Neutrophil (primary cell): Measurements from ENCODE around the gene DNAH7.

Experiments
- H3K27ac ChIP-seq: fragments of 200-600 bp; sonication (generic); 2 replicates; pipeline ENCODE4 v1.5.1; 2016; ENCODE audit warnings: mild to moderate bottlenecking, moderate library complexity
- H3K27me3 ChIP-seq: fragments of 200-600 bp; sonication (generic); 2 replicates; pipeline ENCODE4 v1.6.0; 2016; ENCODE audit warnings: mild to moderate bottlenecking
- H3K36me3 ChIP-seq: fragments of 200-600 bp; sonication (generic); 2 replicates; pipeline ENCODE4 v1.5.1; 2017
- H3K4me1 ChIP-seq, 2 experiments: fragments of 200-600 bp in 1 of 2; sonication (generic) in 1 of 2; 1 replicate in 1 of 2; 2 replicates in 1 of 2; pipeline versions ENCODE4 v1.5.1 to v1.6.1; 2013 to 2016; ENCODE audit warnings: low read depth in 1 of 2, low read length in 1 of 2, mild to moderate bottlenecking in 1 of 2, moderate library complexity in 1 of 2; ENCODE audit not compliant: control insufficient read depth in 1 of 2, insufficient read depth in 1 of 2
- H3K4me3 ChIP-seq, 2 experiments: fragments of 200-600 bp in 1 of 2; sonication (generic) in 1 of 2; 1 replicate in 1 of 2; 2 replicates in 1 of 2; pipeline ENCODE4 v1.5.1; 2013 to 2016; ENCODE audit warnings: low read depth in 1 of 2, low read length in 1 of 2, mild to moderate bottlenecking in 1 of 2, moderate library complexity in 1 of 2
- H3K9me3 ChIP-seq: fragments of 200-600 bp; sonication (generic); 2 replicates; pipeline ENCODE4 v1.5.1; 2016
- TF ChIP-seq, protein P1 (sequence below): fragments of 200-600 bp; sonication (generic); IDR thresholded peaks from 2 replicates; pipeline ENCODE4 v1.5.1; 2016; ENCODE audit warnings: antibody characterized with exemption

The DNAH7 gene

DNA sequence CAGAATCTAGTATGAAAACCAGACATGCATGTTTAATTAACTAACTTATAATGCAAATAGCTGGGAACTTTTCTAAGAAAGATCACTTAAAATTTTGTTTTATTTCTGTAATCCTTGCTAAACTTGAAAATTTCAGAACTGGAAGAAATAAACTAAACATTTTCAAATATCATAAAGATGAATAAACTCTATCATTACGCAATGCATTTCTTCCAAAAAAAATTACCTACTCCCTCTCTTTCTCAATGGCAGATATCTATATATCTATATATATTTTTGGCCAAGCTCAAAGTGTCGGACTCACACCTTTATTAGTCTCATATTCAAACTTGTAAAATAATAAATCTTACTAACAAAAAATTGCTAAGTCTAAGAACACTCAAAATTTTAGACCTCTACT is 253.6 kb downstream of the DNAH7 start:
- no peaks in the 10 kb centered on the region for H3K36me3 ChIP-seq
- H3K9me3 ChIP-seq = no peaks in the 10 kb centered on the region
- H3K4me1 ChIP-seq = no peaks in the 10 kb centered on the region
- no peaks in the 10 kb centered on the region for H3K27me3 ChIP-seq
- TF ChIP-seq, protein P1, sequence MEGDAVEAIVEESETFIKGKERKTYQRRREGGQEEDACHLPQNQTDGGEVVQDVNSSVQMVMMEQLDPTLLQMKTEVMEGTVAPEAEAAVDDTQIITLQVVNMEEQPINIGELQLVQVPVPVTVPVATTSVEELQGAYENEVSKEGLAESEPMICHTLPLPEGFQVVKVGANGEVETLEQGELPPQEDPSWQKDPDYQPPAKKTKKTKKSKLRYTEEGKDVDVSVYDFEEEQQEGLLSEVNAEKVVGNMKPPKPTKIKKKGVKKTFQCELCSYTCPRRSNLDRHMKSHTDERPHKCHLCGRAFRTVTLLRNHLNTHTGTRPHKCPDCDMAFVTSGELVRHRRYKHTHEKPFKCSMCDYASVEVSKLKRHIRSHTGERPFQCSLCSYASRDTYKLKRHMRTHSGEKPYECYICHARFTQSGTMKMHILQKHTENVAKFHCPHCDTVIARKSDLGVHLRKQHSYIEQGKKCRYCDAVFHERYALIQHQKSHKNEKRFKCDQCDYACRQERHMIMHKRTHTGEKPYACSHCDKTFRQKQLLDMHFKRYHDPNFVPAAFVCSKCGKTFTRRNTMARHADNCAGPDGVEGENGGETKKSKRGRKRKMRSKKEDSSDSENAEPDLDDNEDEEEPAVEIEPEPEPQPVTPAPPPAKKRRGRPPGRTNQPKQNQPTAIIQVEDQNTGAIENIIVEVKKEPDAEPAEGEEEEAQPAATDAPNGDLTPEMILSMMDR = no peak
- no peak overlapping the region for H3K4me3 ChIP-seq
- no peak overlapping the region for H3K27ac ChIP-seq

DNA sequence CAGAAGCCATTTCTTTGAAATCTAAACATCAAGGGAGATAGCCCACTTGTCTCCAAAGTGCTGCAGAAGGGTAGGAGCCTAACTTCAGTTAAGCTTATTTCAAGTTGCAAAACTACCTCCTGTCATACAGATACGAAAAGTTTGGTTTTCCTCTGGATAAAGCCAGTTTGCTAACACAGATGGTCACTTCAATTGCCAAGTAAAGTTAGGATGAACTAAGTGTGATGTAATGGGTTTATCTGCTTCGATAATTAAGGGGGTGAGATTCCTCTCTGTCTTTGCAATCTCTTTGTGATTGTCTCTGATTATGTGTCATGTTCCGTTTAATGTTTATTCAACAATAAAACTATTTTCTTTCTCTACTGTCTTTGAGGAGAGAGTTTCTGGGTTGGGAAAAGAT is 255.2 kb downstream of the DNAH7 start:
- TF ChIP-seq, protein P1 = no peak
- no peaks in the 10 kb centered on the region for H3K9me3 ChIP-seq
- no peak overlapping the region for H3K27ac ChIP-seq
- no peaks in the 10 kb centered on the region for H3K36me3 ChIP-seq
- H3K27me3 ChIP-seq = no peaks in the 10 kb centered on the region
- no peak overlapping the region for H3K4me3 ChIP-seq
- no peaks in the 10 kb centered on the region for H3K4me1 ChIP-seq

DNA sequence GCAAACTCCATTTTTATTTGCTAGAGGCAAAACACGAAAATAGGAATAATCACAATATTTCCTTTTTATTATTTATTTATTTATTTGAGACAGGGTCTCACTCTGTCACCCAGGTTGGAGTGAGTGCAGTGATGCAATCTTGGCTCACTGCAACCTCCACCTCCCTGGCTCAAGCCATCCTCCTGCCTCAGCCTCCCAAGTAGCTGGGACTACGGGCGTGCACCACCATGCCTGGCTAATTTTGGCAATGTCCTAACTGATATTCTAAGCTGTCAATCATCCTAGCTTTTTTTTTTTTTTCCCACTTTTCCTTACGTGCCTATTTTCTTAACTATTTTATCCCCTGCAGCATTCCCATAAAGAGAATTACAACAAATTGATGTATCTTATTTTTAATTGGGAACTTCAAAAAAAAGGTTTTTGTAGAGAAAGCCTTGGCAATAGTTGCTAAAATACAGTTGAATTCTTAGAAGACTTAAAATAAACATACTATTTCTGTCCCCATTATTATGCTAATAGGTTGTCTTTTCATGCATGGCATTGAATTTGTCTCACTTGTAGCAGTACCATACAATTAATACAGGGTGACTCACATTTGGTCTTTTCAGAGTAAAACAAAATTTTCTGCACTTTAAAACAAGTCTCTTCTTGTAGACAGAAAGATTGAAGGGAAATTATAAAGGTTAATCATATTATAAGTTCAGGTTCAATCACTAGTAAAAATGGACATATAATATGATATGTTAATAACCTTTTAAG is 258.1 kb downstream of the DNAH7 start:
- Histone ChIP-seq H3K27ac (no peak overlapping the region), H3K4me1 (no peaks in the 10 kb centered on the region), H3K27me3 (no peaks in the 10 kb centered on the region), H3K36me3 (no peaks in the 10 kb centered on the region), H3K9me3 (no peaks in the 10 kb centered on the region), H3K4me3 (no peak overlapping the region)
- TF ChIP-seq, protein P1 = no peak

DNA sequence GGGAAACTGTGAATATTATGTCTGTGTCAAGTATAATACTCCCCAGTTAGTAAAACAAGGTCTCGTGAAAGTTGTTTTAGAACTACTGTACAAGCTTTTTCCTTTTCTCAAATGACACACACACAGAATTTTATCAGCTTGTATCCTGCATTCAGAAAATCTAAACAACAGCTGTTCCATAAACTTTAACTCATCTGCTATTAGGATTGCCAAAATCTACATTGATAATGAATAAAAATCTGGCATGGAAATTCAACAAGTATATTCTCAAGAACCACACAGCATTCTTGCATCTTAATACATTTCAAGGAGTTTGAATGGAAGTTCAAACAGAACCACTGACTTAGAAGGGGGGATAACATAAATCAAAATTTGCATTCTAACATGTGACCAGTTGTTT is 260.4 kb downstream of the DNAH7 start:
- Histone ChIP-seq H3K27me3 (no peaks in the 10 kb centered on the region), H3K4me3 (no peak overlapping the region), H3K36me3 (no peaks in the 10 kb centered on the region), H3K4me1 (no peaks in the 10 kb centered on the region), H3K9me3 (no peaks in the 10 kb centered on the region), H3K27ac (no peak overlapping the region)
- TF ChIP-seq, protein P1 = no peak

DNA sequence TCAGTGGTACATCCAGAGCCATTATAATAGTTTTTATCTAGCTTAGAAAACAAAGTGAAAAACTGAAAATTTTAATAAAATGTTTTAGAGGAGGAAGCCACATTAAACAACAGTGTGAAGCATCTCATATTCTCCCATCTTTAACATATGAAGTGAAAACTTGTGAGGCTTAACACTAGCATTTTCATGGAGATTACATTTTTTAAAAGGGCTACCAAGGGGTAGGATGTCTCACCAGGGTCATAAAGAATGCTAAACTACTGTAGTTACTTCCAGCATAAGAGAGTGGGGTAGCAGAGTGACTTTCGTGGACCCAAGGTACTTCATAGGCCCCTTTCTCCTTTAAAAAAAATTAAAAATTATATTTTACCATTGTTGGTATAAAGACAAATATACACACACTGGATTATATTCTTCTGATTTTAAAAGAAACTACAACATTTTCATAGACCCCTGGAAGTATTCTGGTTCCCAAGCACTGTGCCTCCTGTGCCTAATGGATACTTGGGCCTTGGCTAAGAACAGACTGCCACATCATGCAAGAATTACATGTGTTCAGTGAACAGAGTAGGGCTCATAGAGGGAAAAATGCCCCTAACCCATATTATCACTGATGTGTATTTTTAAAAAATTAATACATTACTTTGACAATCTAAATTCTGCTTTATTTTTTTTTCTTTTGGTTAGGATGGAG is 263.2 kb downstream of the DNAH7 start:
- no peaks in the 10 kb centered on the region for H3K27me3 ChIP-seq
- H3K36me3 ChIP-seq = no peaks in the 10 kb centered on the region
- no peaks in the 10 kb centered on the region for H3K4me1 ChIP-seq
- H3K27ac ChIP-seq = no peak overlapping the region
- H3K4me3 ChIP-seq = no peak overlapping the region
- TF ChIP-seq, protein P1 = no peak
- no peaks in the 10 kb centered on the region for H3K9me3 ChIP-seq
